ENCODE measurements around the gene EVA1B.

EVA1B gene

GRCh38 chr1:36323636-36324352 lies at the start of gene EVA1B:
TSS of gene EVA1B (minus strand) at chr1:36323645. CDS start at chr1:36323037, 608 bp downstream.
- DNase-seq, result no peak

GRCh38 chr1:36372617-36373016 lies 49.2 kb upstream of the EVA1B start:
- DNase-seq, result no peak

- peak; percentile 68 for DNase-seq
These were observed 45.8 kb upstream of the EVA1B start for GRCh38 chr1:36369061-36369861.

GRCh38 chr1:36367798-36368197 lies 44.4 kb upstream of the EVA1B start:
- DNase-seq, result no peak

GRCh38 chr1:36367066-36367465 lies 43.6 kb upstream of the EVA1B start:
- DNase-seq, result no peak

- DNase-seq, result no peak
These were observed 42.7 kb upstream of the EVA1B start for GRCh38 chr1:36366091-36366661.

GRCh38 chr1:36365381-36365780 lies 41.9 kb upstream of the EVA1B start:
- DNase-seq, result no peak

- no peak for DNase-seq
These were observed 36.6 kb upstream of the EVA1B start for GRCh38 chr1:36359911-36360550.

- no peak for DNase-seq
These were observed 35.9 kb upstream of the EVA1B start for GRCh38 chr1:36359383-36359782.

- no peak for DNase-seq
These were observed 35.2 kb upstream of the EVA1B start for GRCh38 chr1:36358514-36359084.

- no peak for DNase-seq
These were observed 32.4 kb upstream of the EVA1B start for GRCh38 chr1:36355811-36356210.

- DNase-seq, result no peak
These were observed 31.0 kb upstream of the EVA1B start for GRCh38 chr1:36354486-36354885.

GRCh38 chr1:36352910-36353878 lies 29.7 kb upstream of the EVA1B start:
- DNase-seq, result no peak

- DNase-seq, result no peak
These were observed 28.9 kb upstream of the EVA1B start for GRCh38 chr1:36352125-36352909.

GRCh38 chr1:36351227-36351977 lies 28.0 kb upstream of the EVA1B start:
- DNase-seq, result no peak

GRCh38 chr1:36350659-36351226 lies 27.3 kb upstream of the EVA1B start:
- DNase-seq, result no peak

- DNase-seq, result no peak
These were observed 26.4 kb upstream of the EVA1B start for GRCh38 chr1:36349839-36350238.

GRCh38 chr1:36349241-36349671 lies 25.8 kb upstream of the EVA1B start:
- DNase-seq, result no peak

- no peak for DNase-seq
These were observed 23.4 kb upstream of the EVA1B start for GRCh38 chr1:36346741-36347370.

All from NCI-H1092 (cell line).